ENCODE measurements around the gene BMP4.

Gene BMP4

DNA sequence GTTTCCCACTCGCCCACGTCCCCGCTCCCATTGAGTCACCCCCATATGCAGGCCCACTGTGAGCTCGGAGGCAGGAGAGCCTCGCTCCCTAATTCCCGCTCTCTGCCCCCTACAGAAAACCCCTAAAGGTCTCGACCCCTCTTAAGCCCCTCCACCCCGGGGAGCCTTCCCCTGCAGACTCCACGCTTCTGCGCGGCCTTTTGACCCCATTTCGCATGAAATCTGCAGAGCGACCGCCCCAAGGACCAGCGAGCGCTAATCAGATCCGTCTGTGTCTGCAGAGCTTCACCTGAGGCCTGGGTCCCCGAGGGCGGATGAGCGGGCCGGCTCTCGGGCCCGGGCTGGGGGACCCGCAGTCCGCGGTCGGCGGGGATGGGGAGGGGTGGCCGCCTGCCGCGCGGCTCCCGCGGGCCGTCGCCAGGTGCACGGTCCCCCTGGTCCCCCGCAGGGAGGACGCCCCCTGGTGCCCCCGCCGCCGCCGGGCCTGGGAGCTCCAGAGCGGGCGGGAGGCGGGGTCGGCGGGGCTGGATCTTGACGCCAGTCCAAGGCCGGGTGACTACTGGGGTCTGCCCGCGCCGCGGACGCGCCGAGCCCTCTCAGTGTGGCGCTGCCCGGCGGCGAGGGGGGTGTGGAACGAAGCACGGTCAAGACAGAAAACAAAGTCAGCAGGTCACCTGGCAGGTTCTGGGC, 10.1 kb downstream of the BMP4 start:
- TF ChIP-seq, protein P1, sequence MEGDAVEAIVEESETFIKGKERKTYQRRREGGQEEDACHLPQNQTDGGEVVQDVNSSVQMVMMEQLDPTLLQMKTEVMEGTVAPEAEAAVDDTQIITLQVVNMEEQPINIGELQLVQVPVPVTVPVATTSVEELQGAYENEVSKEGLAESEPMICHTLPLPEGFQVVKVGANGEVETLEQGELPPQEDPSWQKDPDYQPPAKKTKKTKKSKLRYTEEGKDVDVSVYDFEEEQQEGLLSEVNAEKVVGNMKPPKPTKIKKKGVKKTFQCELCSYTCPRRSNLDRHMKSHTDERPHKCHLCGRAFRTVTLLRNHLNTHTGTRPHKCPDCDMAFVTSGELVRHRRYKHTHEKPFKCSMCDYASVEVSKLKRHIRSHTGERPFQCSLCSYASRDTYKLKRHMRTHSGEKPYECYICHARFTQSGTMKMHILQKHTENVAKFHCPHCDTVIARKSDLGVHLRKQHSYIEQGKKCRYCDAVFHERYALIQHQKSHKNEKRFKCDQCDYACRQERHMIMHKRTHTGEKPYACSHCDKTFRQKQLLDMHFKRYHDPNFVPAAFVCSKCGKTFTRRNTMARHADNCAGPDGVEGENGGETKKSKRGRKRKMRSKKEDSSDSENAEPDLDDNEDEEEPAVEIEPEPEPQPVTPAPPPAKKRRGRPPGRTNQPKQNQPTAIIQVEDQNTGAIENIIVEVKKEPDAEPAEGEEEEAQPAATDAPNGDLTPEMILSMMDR (IDR thresholded peaks at IDR 0.05; ENCODE audit: low read depth, low read length, missing control alignments): no peak
- no peak overlapping the region for H3K4me3 ChIP-seq (ENCODE audit: low read depth, low read length)
- no peak for DNase-seq (ENCODE audit: low read depth)

DNA sequence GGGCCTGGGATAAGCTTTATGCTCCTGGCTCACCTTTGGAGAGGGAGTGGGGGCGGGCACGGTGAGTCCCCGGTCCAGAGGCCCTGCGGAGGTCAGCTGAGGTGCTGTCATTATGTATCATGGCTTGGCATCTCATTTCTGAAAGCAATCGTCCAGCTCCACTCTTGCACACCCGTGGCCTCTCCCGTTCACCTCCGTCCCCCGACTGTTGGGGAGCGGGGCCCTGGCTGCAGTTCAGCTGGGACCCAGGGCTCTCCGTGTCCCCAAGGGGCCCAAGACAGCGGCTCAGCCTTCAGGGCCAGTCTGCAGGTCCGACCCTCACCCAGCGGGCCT, 10.6 kb downstream of the BMP4 start:
- no peak for DNase-seq (ENCODE audit: low read depth)
- TF ChIP-seq, protein P1 (IDR thresholded peaks at IDR 0.05; ENCODE audit: low read depth, low read length, missing control alignments): no peak

DNA sequence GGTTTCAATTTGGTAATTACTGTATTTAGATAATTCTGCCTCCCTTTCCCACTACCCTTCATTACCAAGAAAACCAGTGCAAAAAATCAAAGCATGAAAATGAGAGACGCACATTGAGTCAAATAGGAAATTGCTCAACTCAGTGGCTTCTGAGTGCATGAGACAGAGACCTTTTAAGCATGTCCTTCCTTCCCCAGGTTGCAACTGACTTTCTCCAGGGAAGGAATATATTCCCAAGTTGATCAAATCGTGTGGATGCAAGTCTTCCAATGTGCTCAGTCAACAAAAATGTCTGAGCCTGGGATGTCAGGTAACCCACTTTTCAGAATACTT, 12.9 kb downstream of the BMP4 start:
- no peak overlapping the region for H3K4me3 ChIP-seq (ENCODE audit: low read depth, low read length)
- no peak for DNase-seq (ENCODE audit: low read depth)

More for the DNA sequence above, 10.6 kb downstream of the BMP4 start:
- no peak overlapping the region for H3K4me3 ChIP-seq (ENCODE audit: low read depth, low read length)

DNA sequence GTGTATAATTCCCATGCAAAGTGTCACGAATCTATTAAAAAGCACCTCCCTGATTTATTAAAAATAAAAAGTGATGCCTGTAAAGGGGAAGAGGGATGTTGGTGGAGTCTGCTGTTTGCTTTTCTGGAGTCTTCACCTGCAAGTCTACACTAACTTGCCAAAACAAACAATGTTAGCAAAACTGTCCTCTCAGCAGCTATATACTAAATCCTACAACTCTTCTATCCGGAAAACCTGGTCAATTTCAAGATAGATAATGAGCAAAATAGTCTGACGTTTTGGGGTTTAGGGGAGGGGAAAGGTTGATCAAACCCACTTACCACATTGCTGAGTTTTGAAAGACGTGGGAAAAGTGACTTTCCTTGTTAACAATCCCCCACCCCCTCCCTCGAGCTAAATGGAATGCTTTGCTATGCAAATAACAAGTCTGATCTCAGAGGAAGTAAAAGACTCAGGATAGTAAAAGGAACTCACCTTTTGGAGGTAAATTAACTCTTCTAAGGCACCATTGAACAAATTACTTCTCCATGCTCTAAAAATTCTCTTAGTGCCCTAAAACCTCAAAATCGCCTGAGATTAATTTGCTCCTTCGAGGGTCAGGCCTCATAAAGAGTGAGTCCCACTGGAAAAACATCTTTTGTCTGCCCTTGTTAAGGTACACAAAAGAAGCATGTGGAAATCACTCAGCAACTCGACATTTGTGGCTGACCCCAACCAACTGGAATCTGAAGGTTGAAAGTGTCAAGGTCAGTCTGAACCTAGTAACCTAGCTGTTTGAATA, 13.5 kb downstream of the BMP4 start:
- TF ChIP-seq, protein P1 (IDR thresholded peaks at IDR 0.05; ENCODE audit: low read depth, low read length, missing control alignments): no peak
- DNase-seq (ENCODE audit: low read depth): no peak
- no peak overlapping the region for H3K4me3 ChIP-seq (ENCODE audit: low read depth, low read length)

More for the DNA sequence above, 12.9 kb downstream of the BMP4 start:
- TF ChIP-seq, protein P1 (IDR thresholded peaks at IDR 0.05; ENCODE audit: low read depth, low read length, missing control alignments): no peak

DNA sequence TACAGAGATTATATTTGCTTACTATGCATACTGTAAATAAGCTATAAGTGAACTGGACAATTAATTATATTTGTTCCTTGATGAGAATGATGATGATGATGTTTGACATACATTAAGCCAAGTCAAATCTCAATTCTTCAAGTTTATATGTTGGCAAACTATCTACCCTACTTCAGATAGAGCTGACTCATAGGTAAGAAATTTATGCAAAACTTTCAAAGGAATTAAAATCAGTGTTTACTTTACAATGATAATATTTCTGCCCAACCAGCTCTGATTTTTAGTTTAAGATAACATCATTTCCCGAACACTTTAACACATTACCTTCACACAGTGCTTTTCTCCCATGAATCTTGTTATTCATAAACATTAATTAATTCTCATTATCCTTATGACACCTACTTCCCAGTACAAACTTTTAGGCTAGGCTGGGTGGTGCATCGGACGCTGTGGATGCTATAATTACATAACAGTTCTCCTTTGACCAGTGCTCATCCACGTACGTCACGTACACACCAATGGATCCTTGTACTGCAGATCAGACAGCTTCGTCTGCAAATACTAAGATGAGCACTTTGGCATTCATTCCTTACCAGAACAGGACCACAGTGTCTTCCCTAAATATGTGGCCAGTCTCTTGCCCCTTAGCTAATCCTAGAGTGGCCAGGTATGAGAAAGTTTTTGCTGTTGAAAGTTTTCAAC, 18.3 kb downstream of the BMP4 start:
- DNase-seq (ENCODE audit: low read depth): no peak
- no peak overlapping the region for H3K4me3 ChIP-seq (ENCODE audit: low read depth, low read length)
- TF ChIP-seq, protein P1 (IDR thresholded peaks at IDR 0.05; ENCODE audit: low read depth, low read length, missing control alignments): no peak

DNA sequence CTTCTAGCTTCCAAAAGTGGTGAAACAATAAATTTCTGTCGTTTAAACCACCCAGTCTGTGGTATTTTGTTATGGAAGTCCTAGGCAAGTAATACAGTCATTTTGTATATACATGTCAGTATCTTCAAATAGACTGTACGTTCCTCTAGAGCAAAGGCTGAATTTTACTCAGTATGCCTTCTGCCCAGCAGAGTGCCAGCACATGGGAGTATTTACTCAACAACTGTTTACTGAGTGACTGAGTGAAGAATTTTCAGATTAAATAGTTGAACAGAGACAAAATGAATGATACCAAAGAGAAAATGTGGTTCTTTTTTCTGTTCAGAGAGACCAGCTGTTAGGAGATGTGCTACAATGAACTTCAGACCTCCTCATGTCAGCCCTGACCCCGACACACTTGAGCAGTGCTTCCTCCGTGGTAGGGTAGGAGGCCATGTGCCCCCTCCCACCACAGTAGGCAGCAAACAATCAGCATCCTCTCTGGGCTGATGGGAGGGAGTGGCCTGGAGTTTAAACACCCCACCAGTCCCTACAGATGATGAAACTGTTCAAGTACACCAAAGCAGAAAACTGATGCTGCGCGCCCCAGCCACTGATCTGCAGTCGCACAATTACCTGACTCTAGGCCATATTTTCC, 21.7 kb downstream of the BMP4 start:
- DNase-seq (ENCODE audit: low read depth): no peak
- H3K4me3 ChIP-seq (ENCODE audit: low read depth, low read length): no peak overlapping the region
- TF ChIP-seq, protein P1 (IDR thresholded peaks at IDR 0.05; ENCODE audit: low read depth, low read length, missing control alignments): no peak
